Spleen (tissue), 11 donors: ENCODE results near the gene TMIGD2. TPM values are rescaled to one million over a fixed set of nuclear protein-coding genes. Genes with fewer than 3 reads are reported as not detected.

Experiments used
- DNase-seq: peaks from one replicate; pipeline ENCODE4 v3.0.0-alpha.2; 2020
- H3K27ac ChIP-seq, 8 donors: fragments of 200-600 bp; sonication (generic) in 7 of 8; 1 replicate in 4 of 8; 2 replicates in 4 of 8; pipeline versions ENCODE4 v1.5.0 to v1.8.0; 2016 to 2021; ENCODE audit warnings: inconsistent platforms in 4 of 8, mild to moderate bottlenecking in 4 of 8, moderate library complexity in 1 of 8
- H3K27me3 ChIP-seq, 7 donors: fragments of 200-600 bp; sonication (generic) in 6 of 7; replicated peaks in 1 of 7; 1 replicate in 4 of 7; 2 replicates in 3 of 7; pipeline versions ENCODE4 v1.5.0 to v1.8.0; 2016 to 2021; ENCODE audit warnings: inconsistent platforms in 3 of 7, mild to moderate bottlenecking in 1 of 7
- H3K36me3 ChIP-seq, 6 donors: fragments of 200-600 bp; sonication (generic) in 5 of 6; 1 replicate in 4 of 6; 2 replicates in 2 of 6; pipeline versions ENCODE4 v1.5.0 to v1.8.0; 2016 to 2021; ENCODE audit warnings: inconsistent platforms in 2 of 6
- H3K4me1 ChIP-seq, 6 donors: fragments of 200-600 bp; sonication (generic) in 5 of 6; 1 replicate in 3 of 6; 2 replicates in 3 of 6; pipeline versions ENCODE4 v1.5.0 to v1.8.0; 2016 to 2021; ENCODE audit warnings: inconsistent platforms in 3 of 6
- H3K4me3 ChIP-seq, 8 donors: fragments of 200-600 bp; sonication (generic) in 7 of 8; 1 replicate in 4 of 8; 2 replicates in 4 of 8; pipeline versions ENCODE4 v1.5.0 to v1.8.0; 2016 to 2021; ENCODE audit warnings: inconsistent platforms in 4 of 8, mild to moderate bottlenecking in 4 of 8, moderate library complexity in 2 of 8
- H3K9me3 ChIP-seq, 8 donors: fragments of 200-600 bp; sonication (generic) in 7 of 8; 1 replicate in 4 of 8; 2 replicates in 4 of 8; pipeline versions ENCODE4 v1.5.0 to v1.8.0; 2016 to 2021; ENCODE audit warnings: inconsistent platforms in 4 of 8
- CTCF ChIP-seq, 11 experiments: fragments of 200-600 bp in 7 of 11; fragments of 450-650 bp in 4 of 11; sonication (generic) in 4 of 11; IDR thresholded peaks in 8 of 11; conservative IDR thresholded peaks in 3 of 11; 1 replicate in 7 of 11; 2 replicates in 4 of 11; pipeline versions ENCODE4 v1.4.0 to v1.8.0; 2016 to 2021; ENCODE audit warnings: antibody characterized with exemption in 11 of 11, inconsistent platforms in 4 of 11, mild to moderate bottlenecking in 1 of 11
- POLR2A ChIP-seq, 3 donors: fragments of 450-650 bp; IDR thresholded peaks; one replicate each; pipeline ENCODE4 v1.5.1; 2017; ENCODE audit warnings: antibody characterized with exemption in 3 of 3, mild to moderate bottlenecking in 1 of 3
- POLR2AphosphoS5 ChIP-seq, 3 donors: sonication (generic); formaldehyde crosslinking; IDR thresholded peaks; one replicate each; pipeline ENCODE4 v1.5.1; 2017; ENCODE audit warnings: antibody characterized with exemption in 3 of 3
- WGBS, 5 donors: extraction: QIAGEN DNeasy Blood & Tissue Kit in 3 of 5; methylation state at CpG; one replicate each; pipeline versions ENCODE4 v1.1.5 to v1.1.7; 2013 to 2018; 5-methylcytosine and 5-hydroxymethylcytosine counted together
- intact Hi-C: fragments of 100-400 bp; cut with DNase I; formaldehyde crosslinking; loops from one replicate; pipeline ENCODE4 v1.15.0; 2023; ENCODE audit warnings: low total_unique reads
- polyA plus RNA-seq, 3 donors: library from polyadenylated mRNA; stranded (reverse); fragments of 200-250 nt; gene quantifications; one replicate each; pipeline ENCODE4 v1.2.1, GENCODE V29; 2013
- total RNA-seq, 7 donors: library from RNA; depleted of rRNA in 3 of 7; stranded (reverse); fragments of >200 nt in 3 of 7; fragmentation: NEBNext Ultra II Directional in 4 of 7; extraction: Animal tissue kit (Norgen Biotek cat#: 25700) in 4 of 7; gene quantifications; one replicate each; pipeline versions ENCODE4 v1.1.0 to v1.2.1, GENCODE V29; 2016 to 2021
- donor health status: healthy with polysubstance abuse.
- donor health status: DM: no; HTN: no; CAD: no; lungs with moderate emphysema.
- donor health status: DM: no; HTN: no; CAD: no.
- donor health status: Bipolar disorder and iron deficiency.
- donor health status: healthy.
- donor health status: DM: no; HTN: no; CAD: no.
- donor health status: DM: yes; HTN: yes; CAD: no.

Gene TMIGD2
- total and polyA plus RNA-seq, 10 donors = 1.6 to 6.1 (median 4.2) TPM

- WGBS, 5 donors = 39 to 51% (median 44%) methylated on average over 6 of the region's 6 CpGs
- Histone ChIP-seq H3K4me3 (no peak overlapping the region), H3K4me1 (peaks cover 6 to 48% (median 19%) of the 10 kb centered on the region in 6 donors), H3K36me3 (peaks cover 0 to 37% (median 0%) of the 10 kb centered on the region in 6 donors), H3K9me3 (no peaks in the 10 kb centered on the region), H3K27me3 (peaks cover 0 to 58% (median 0%) of the 10 kb centered on the region in 7 donors), H3K27ac (no peak overlapping the region)
- intact Hi-C loops = no loop called here
- no peak for DNase-seq
- TF ChIP-seq POLR2A (IDR thresholded peaks at IDR 0.05) (no peak), CTCF (IDR thresholded peaks at IDR 0.05 in 8 of 11, conservative IDR thresholded peaks at IDR 0.05 in 3 of 11) (no peak), POLR2AphosphoS5 (IDR thresholded peaks at IDR 0.05) (no peak)
These were observed 45.3 kb upstream of the TMIGD2 start for GRCh38 chr19:4347521-4347920.

- H3K4me1 ChIP-seq = peaks cover 6 to 55% (median 26%) of the 10 kb centered on the region in 6 donors
- WGBS, 5 donors = 93 to 98% (median 96%) methylated on average over 6 of the region's 6 CpGs
- H3K9me3 ChIP-seq = no peaks in the 10 kb centered on the region
- peaks cover 0 to 37% (median 0%) of the 10 kb centered on the region in 6 donors for H3K36me3 ChIP-seq
- H3K27me3 ChIP-seq = peaks cover 0 to 54% (median 0%) of the 10 kb centered on the region in 7 donors
- H3K4me3 ChIP-seq = no peak overlapping the region
- no peak overlapping the region for H3K27ac ChIP-seq
- TF ChIP-seq POLR2AphosphoS5 (IDR thresholded peaks at IDR 0.05) (no peak), POLR2A (IDR thresholded peaks at IDR 0.05) (no peak), CTCF (IDR thresholded peaks at IDR 0.05 in 8 of 11, conservative IDR thresholded peaks at IDR 0.05 in 3 of 11) (no peak)
- DNase-seq = no peak
- intact Hi-C loops = no loop called here
These were observed 43.8 kb upstream of the TMIGD2 start for GRCh38 chr19:4346020-4346383.

- TF ChIP-seq CTCF (IDR thresholded peaks at IDR 0.05 in 8 of 11, conservative IDR thresholded peaks at IDR 0.05 in 3 of 11) = no peak
- TF ChIP-seq POLR2A (IDR thresholded peaks at IDR 0.05) = no peak
- peak in 1 of 3 donors; percentile 12 for TF ChIP-seq POLR2AphosphoS5 (IDR thresholded peaks at IDR 0.05)
- peaks cover 6 to 55% (median 26%) of the 10 kb centered on the region in 6 donors for H3K4me1 ChIP-seq
- no peaks in the 10 kb centered on the region for H3K9me3 ChIP-seq
- no peak overlapping the region for H3K4me3 ChIP-seq
- intact Hi-C loops = no loop called here
- H3K27me3 ChIP-seq = peaks cover 0 to 53% (median 0%) of the 10 kb centered on the region in 7 donors
- DNase-seq = peak; percentile 74
- 72 to 86% (median 82%) methylated on average over 7 to 15 of the region's 15 CpGs for WGBS, 5 donors
- H3K27ac ChIP-seq = no peak overlapping the region
- peaks cover 0 to 33% (median 0%) of the 10 kb centered on the region in 6 donors for H3K36me3 ChIP-seq
These were observed 43.3 kb upstream of the TMIGD2 start for GRCh38 chr19:4345342-4346019.
